ENCODE measurements around the gene ACTN2.

- TF ChIP-seq CTCF (IDR thresholded peaks at IDR 0.05) (no peak), POLR2A (IDR thresholded peaks at IDR 0.05) (no peak)
Measured at GRCh38 chr1:236808564-236809130, 122.3 kb downstream of the ACTN2 start.

Data from testis (tissue), 2 donors.